GM19239 (cell line): ENCODE results near the gene BCAR3.
"Not testable (repeated sequence)": the region's sequence is repeated elsewhere in the genome, so short reads cannot be mapped to it uniquely, and the experiment has no call there.

Source experiments
- DNase-seq: peaks from one replicate; pipeline ENCODE4 v3.0.0; 2011; ENCODE audit warnings: low spot score; ENCODE audit not compliant: insufficient read length
- FAIRE-seq: peaks from 2 replicates; lab custom pipeline; 2011; peaks lifted over from hg19 to GRCh38; lab: Jason Lieb, UNC

The BCAR3 gene

GRCh38 chr1:93651695-93652094 lies 29.9 kb downstream of the BCAR3 start:
- FAIRE-seq (no peak), DNase-seq (no peak)

- not testable (repeated sequence) for DNase-seq, FAIRE-seq
These were observed 31.5 kb downstream of the BCAR3 start for GRCh38 chr1:93650159-93650558.

GRCh38 chr1:93649231-93649630 lies 32.4 kb downstream of the BCAR3 start:
- no peak for DNase-seq
- FAIRE-seq = no peak

- no peak for FAIRE-seq
- DNase-seq = no peak
These were observed 33.0 kb downstream of the BCAR3 start for GRCh38 chr1:93648656-93649055.

GRCh38 chr1:93641527-93641926 lies 40.1 kb downstream of the BCAR3 start:
- DNase-seq (no peak), FAIRE-seq (no peak)

GRCh38 chr1:93640656-93641440 lies 40.8 kb downstream of the BCAR3 start:
- FAIRE-seq = no peak

GRCh38 chr1:93638981-93639380 lies 42.7 kb downstream of the BCAR3 start:
- DNase-seq (no peak), FAIRE-seq (no peak)

More at GRCh38 chr1:93640656-93641440, 40.8 kb downstream of the BCAR3 start:
- no peak for DNase-seq

- FAIRE-seq (no peak), DNase-seq (no peak)
These were observed 43.3 kb downstream of the BCAR3 start for GRCh38 chr1:93638307-93638847.

GRCh38 chr1:93636712-93637111 lies 44.9 kb downstream of the BCAR3 start:
- no peak for FAIRE-seq
- no peak for DNase-seq

GRCh38 chr1:93635614-93636543 lies 45.8 kb downstream of the BCAR3 start:
- FAIRE-seq (no peak), DNase-seq (no peak)

GRCh38 chr1:93633313-93633712 lies 48.3 kb downstream of the BCAR3 start:
- no peak for FAIRE-seq
- DNase-seq = no peak

GRCh38 chr1:93631626-93632365 lies 49.8 kb downstream of the BCAR3 start:
- DNase-seq (peak; percentile 13), FAIRE-seq (no peak)

GRCh38 chr1:93630168-93630567 lies 51.5 kb downstream of the BCAR3 start:
- DNase-seq = no peak

GRCh38 chr1:93629101-93630059 lies 52.3 kb downstream of the BCAR3 start:
- FAIRE-seq (peak; percentile 89), DNase-seq (peak; percentile 48)

More at GRCh38 chr1:93630168-93630567, 51.5 kb downstream of the BCAR3 start:
- no peak for FAIRE-seq

GRCh38 chr1:93628681-93629080 lies 53.0 kb downstream of the BCAR3 start:
- DNase-seq (no peak), FAIRE-seq (no peak)

- DNase-seq (no peak), FAIRE-seq (no peak)
These were observed 55.9 kb downstream of the BCAR3 start for GRCh38 chr1:93625582-93626327.

GRCh38 chr1:93623875-93624274 lies 57.8 kb downstream of the BCAR3 start:
- FAIRE-seq = no peak
- DNase-seq = no peak

- DNase-seq (no peak), FAIRE-seq (no peak)
These were observed 58.2 kb downstream of the BCAR3 start for GRCh38 chr1:93623436-93623835.
